GM06990 (cell line): Measurements from ENCODE around the gene TBX15.
"Not testable (repeated sequence)": the region's sequence is repeated elsewhere in the genome, so short reads cannot be mapped to it uniquely, and the experiment has no call there.

Experiments
- DNase-seq: peaks from one replicate; pipeline ENCODE4 v3.0.0-alpha.2; 2011; ENCODE audit not compliant: insufficient read length; ENCODE audit errors: extremely low read depth
- H3K27me3 ChIP-seq: replicated peaks from 2 replicates; pipeline ENCODE4 v1.6.0; 2011; ENCODE audit warnings: low read length; ENCODE audit not compliant: control insufficient read depth, insufficient read depth
- H3K36me3 ChIP-seq: 2 replicates; pipeline ENCODE4 v1.5.1; 2011; ENCODE audit warnings: low read length; ENCODE audit not compliant: control insufficient read depth, insufficient read depth
- H3K4me3 ChIP-seq: replicated peaks from 2 replicates; pipeline ENCODE4 v1.5.1; 2011; ENCODE audit warnings: low read depth, mild to moderate bottlenecking, control low read depth, low read length
- CTCF ChIP-seq: IDR thresholded peaks from 2 replicates; pipeline ENCODE4 v1.5.1; 2011; ENCODE audit warnings: low read length, control low read depth, mild to moderate bottlenecking, inconsistent platforms; ENCODE audit not compliant: insufficient read depth, poor library complexity, severe bottlenecking

Gene TBX15

GRCh38 chr1:118958140-118958539 lies 30.0 kb downstream of the TBX15 start:
- no peak for DNase-seq
- no peak for TF ChIP-seq CTCF
- no peaks in the 10 kb centered on the region for H3K36me3 ChIP-seq

DNA sequence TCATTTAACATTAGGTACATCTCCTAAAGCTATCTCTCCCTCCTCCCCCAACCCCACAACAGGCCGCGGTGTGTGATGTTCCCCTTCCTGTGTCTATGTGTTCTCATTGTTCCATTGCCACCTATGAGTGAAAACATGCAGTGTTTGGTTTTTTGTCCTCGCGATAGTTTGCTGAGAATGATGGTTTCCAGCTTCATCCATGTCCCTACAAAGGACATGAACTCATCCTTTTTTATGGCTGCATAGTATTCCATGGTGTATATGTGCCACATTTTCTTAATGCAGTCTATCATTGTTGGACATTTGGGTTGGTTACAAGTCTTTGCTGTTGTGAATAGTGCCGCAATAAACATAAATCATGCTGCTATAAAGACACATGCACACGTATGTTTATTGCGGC lies 30.6 kb downstream of the TBX15 start:
- not testable (repeated sequence) for H3K4me3 ChIP-seq, H3K27me3 ChIP-seq, DNase-seq, H3K36me3 ChIP-seq

More at GRCh38 chr1:118958140-118958539, 30.0 kb downstream of the TBX15 start:
- no peaks in the 10 kb centered on the region for H3K27me3 ChIP-seq
- no peak overlapping the region for H3K4me3 ChIP-seq

DNA sequence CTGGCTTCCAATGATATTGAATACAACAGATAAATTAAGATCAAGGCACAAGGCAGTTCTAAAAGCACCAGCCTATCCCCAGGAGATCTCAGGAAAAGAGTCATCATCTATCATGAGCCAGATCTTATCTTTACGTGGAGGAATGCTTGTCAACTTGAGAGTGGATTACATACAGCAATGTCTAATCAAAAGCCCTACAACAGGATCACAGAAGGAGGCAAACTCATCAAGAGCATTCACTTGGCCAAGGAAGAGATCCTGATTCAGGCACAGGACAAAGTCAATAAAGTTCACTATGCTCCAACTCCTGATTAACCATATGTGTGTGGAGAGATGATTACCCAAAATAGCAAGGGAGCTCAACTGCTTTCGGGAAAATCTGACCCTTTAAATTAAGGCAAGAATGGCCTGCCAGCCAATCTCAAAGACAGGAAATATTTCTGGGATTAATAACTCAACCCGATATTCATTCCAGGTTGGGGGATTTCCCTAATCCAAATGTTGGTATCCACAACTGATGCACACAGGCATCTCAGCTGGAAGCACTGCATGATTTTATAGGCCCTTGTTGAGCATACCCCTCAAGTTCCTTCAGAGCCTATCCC lies 33.7 kb downstream of the TBX15 start:
- no peak for DNase-seq
- no peak for TF ChIP-seq CTCF
- Histone ChIP-seq H3K36me3 (no peaks in the 10 kb centered on the region), H3K27me3 (no peaks in the 10 kb centered on the region), H3K4me3 (no peak overlapping the region)

DNA sequence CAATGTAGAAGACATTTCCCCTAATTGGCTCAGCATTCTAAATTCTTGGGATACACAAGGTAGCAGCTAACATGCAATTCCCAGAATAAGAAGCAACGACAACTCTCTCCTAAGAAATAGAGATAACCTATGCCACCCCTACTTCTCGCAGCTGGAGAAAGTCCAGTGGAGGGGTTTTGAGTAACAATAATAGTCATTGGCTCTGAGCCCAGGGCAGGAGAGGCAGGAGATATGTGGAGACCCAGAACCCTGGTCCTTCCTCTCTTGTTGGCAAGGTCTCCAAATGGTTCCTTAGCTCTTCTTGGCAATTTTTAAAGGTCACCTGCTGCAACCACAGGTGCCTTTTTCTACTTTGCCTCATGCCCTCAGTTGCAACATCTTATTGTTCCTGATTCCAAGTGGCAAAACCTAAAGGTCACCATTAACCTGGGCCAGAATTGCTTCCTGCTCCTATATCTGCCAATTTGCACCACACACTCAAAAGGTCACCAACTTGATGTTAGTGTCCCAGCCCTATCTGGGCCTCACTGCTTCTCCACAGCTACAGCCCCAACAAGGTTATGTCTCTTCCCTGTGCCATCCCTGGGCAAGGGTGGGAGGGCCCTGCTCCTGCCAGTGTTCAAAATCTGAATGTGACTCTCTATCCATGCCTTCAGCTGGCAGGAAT lies 36.7 kb downstream of the TBX15 start:
- no peak overlapping the region for H3K4me3 ChIP-seq
- DNase-seq: no peak
- no peaks in the 10 kb centered on the region for H3K27me3 ChIP-seq
- H3K36me3 ChIP-seq: no peaks in the 10 kb centered on the region
- TF ChIP-seq CTCF: no peak

- no peak for TF ChIP-seq CTCF
- Histone ChIP-seq H3K4me3 (no peak overlapping the region), H3K27me3 (no peaks in the 10 kb centered on the region), H3K36me3 (no peaks in the 10 kb centered on the region)
- DNase-seq: no peak
Measured at GRCh38 chr1:118949315-118949714, 38.8 kb downstream of the TBX15 start.

GRCh38 chr1:118948846-118949245 lies 39.3 kb downstream of the TBX15 start:
- no peaks in the 10 kb centered on the region for H3K27me3 ChIP-seq
- TF ChIP-seq CTCF: no peak
- H3K4me3 ChIP-seq: no peak overlapping the region
- DNase-seq: no peak
- no peaks in the 10 kb centered on the region for H3K36me3 ChIP-seq
